Gastrocnemius medialis (tissue), 4 donors: ENCODE measurements around the gene PRR23C.

Experiments
- POLR2A ChIP-seq, 2 donors: fragments of 450-650 bp; IDR thresholded peaks; one replicate each; pipeline ENCODE4 v1.6.1; 2017; ENCODE audit warnings: antibody characterized with exemption in 2 of 2, mild to moderate bottlenecking in 2 of 2, moderate library complexity in 2 of 2
- TF ChIP-seq, protein P1 (sequence below), 5 experiments: fragments of 450-650 bp in 3 of 5; fragments of 200-600 bp in 2 of 5; sonication (generic) in 2 of 5; IDR thresholded peaks in 4 of 5; conservative IDR thresholded peaks in 1 of 5; 1 replicate in 4 of 5; 2 replicates in 1 of 5; pipeline ENCODE4 v1.5.1; 2016 to 2019; ENCODE audit warnings: antibody characterized with exemption in 5 of 5, mild to moderate bottlenecking in 3 of 5, moderate library complexity in 3 of 5

DNA sequence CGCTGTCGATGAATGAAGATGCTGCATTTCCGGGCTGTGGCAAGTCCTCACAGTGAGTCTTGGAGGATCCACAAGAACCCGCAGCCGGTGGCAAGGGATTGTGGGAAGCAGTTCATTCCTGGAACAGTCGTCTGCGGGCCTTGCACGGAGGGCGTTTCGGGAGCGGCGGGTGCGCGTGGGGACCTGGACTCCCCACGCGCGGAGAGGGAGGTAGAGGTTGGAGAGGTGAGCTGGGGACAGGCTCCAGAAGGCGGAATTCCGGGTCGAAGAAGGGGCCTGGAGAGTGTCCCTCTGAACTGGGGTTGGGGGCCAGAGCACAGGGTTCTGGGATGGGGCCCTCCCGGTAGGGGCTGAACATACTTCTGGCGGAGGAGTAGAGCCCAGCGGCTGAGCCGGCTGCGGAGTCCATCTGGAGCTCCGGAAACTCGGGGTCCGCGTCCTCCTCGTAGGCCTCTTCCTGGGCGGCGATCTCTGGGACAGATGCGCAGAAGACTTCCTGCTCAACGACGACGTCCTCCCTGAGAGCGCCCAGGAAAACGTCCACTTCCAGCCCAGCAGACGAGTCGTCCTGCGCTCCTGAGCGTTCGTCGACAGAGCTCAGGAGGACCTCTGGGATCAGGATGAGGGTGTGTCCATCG lies 39.2 kb downstream of the PRR23C start:
- TF ChIP-seq, protein P1, sequence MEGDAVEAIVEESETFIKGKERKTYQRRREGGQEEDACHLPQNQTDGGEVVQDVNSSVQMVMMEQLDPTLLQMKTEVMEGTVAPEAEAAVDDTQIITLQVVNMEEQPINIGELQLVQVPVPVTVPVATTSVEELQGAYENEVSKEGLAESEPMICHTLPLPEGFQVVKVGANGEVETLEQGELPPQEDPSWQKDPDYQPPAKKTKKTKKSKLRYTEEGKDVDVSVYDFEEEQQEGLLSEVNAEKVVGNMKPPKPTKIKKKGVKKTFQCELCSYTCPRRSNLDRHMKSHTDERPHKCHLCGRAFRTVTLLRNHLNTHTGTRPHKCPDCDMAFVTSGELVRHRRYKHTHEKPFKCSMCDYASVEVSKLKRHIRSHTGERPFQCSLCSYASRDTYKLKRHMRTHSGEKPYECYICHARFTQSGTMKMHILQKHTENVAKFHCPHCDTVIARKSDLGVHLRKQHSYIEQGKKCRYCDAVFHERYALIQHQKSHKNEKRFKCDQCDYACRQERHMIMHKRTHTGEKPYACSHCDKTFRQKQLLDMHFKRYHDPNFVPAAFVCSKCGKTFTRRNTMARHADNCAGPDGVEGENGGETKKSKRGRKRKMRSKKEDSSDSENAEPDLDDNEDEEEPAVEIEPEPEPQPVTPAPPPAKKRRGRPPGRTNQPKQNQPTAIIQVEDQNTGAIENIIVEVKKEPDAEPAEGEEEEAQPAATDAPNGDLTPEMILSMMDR (IDR thresholded peaks at IDR 0.05 in 4 of 5, conservative IDR thresholded peaks at IDR 0.05 in 1 of 5), result no peak
- TF ChIP-seq POLR2A (IDR thresholded peaks at IDR 0.05), result no peak
